Heart left ventricle (tissue), 16 donors: ENCODE results near the gene FER. TPM values are rescaled to one million over a fixed set of nuclear protein-coding genes. Genes with fewer than 3 reads are reported as not detected.

Experiments
- ATAC-seq, 4 donors: fragments of 200-7000 bp; cut with Tn5 transposase; one replicate each; pipeline ENCODE4 v1.9.1; 2020 to 2022; ENCODE audit warnings: moderate library complexity in 4 of 4, mild to moderate bottlenecking in 3 of 4, moderate number of reproducible peaks in 1 of 4
- DNase-seq, 5 donors: peaks; one replicate each; pipeline ENCODE4 v3.0.0-alpha.2; 2020
- H3K27ac ChIP-seq, 12 donors: fragments of 200-600 bp; sonication (generic) in 4 of 12; one replicate each; pipeline versions ENCODE4 v1.5.0 to v1.8.0; 2016 to 2022; ENCODE audit warnings: mild to moderate bottlenecking in 2 of 12
- H3K27me3 ChIP-seq, 9 donors: fragments of 200-600 bp; sonication (generic) in 2 of 9; one replicate each; pipeline versions ENCODE4 v1.5.1 to v1.8.0; 2016 to 2022; ENCODE audit warnings: mild to moderate bottlenecking in 3 of 9
- H3K36me3 ChIP-seq, 9 donors: fragments of 200-600 bp; sonication (generic) in 2 of 9; one replicate each; pipeline versions ENCODE4 v1.5.0 to v1.8.0; 2018 to 2022; ENCODE audit warnings: mild to moderate bottlenecking in 2 of 9
- H3K4me1 ChIP-seq, 12 donors: fragments of 200-600 bp; sonication (generic) in 4 of 12; one replicate each; pipeline versions ENCODE4 v1.5.0 to v1.8.0; 2016 to 2022; ENCODE audit warnings: mild to moderate bottlenecking in 3 of 12
- H3K4me3 ChIP-seq, 12 donors: fragments of 200-600 bp; sonication (generic) in 4 of 12; one replicate each; pipeline versions ENCODE4 v1.5.0 to v1.8.0; 2017 to 2022; ENCODE audit warnings: mild to moderate bottlenecking in 9 of 12, moderate library complexity in 4 of 12
- H3K9me3 ChIP-seq, 12 donors: fragments of 200-600 bp; sonication (generic) in 4 of 12; one replicate each; pipeline versions ENCODE4 v1.5.0 to v1.8.0; 2016 to 2022; ENCODE audit warnings: mild to moderate bottlenecking in 1 of 12
- CTCF ChIP-seq, 12 donors: fragments of 200-600 bp; sonication (generic) in 4 of 12; IDR thresholded peaks; one replicate each; pipeline versions ENCODE4 v1.5.0 to v1.8.0; 2018 to 2022; ENCODE audit warnings: antibody characterized with exemption in 12 of 12, mild to moderate bottlenecking in 5 of 12
- POLR2A ChIP-seq, 2 donors: fragments of 450-650 bp; IDR thresholded peaks; one replicate each; pipeline ENCODE4 v1.6.1; 2017; ENCODE audit warnings: antibody characterized with exemption in 2 of 2, mild to moderate bottlenecking in 2 of 2, moderate library complexity in 2 of 2
- WGBS, 4 donors: extraction: QIAGEN DNeasy Blood & Tissue Kit in 2 of 4; methylation state at CpG; one replicate each; pipeline versions ENCODE4 v1.1.5 to v1.1.7; 2013 to 2018; 5-methylcytosine and 5-hydroxymethylcytosine counted together
- intact Hi-C, 10 donors: fragments of 100-400 bp; cut with DNase I; formaldehyde crosslinking; loops; one replicate each; pipeline versions ENCODE4 v1.11.1 to v1.14.2; 2022
- polyA plus RNA-seq, 2 donors: library from polyadenylated mRNA; stranded (reverse); fragments of 200-250 nt; gene quantifications; one replicate each; pipeline ENCODE4 v1.2.3, GENCODE V29; 2013
- total RNA-seq, 9 donors: library from RNA; depleted of rRNA in 2 of 9; stranded (reverse); fragments of >200 nt in 2 of 9; fragmentation: NEBNext Ultra II Directional in 3 of 9; extraction: Animal tissue kit (Norgen Biotek cat#: 25700) in 3 of 9; gene quantifications; one replicate each; pipeline versions ENCODE4 v1.1.0 to v1.2.4, GENCODE V29; 2016 to 2023
- donor health status: ischemic (EF 13 %, LVEDD 7.1; RV severe dilation, severe dysfunction).
- donor health status: healthy with polysubstance abuse.
- donor health status: DM: no; HTN: yes; CAD: no.
- donor health status: DM: no; HTN: no; CAD: no.
- donor health status: ischemic (EF 25% LVEDD 6.9; RV normal size, moderate dysfunction).
- donor health status: ischemic (EF 25% LVEDD 5.7; RV mildly dilated, moderate dysfunction).
- donor health status: healthy.
- donor health status: DM: yes; HTN: yes; CAD: no.
- donor health status: ischemic (EF 35%, LVEDD 5.7; RV mildly dilated, moderate dysfunction).
- donor health status: nonischemic (EF 11% LVEDD 7.7; RV severe dilation, severe dysfunction).
- donor health status: DM: yes; HTN: yes; CAD: no.
- donor health status: PGD.
- donor health status: ischemic (EF 29% LVEDD 5.4; RV normal size, mild dysfunction).
- donor health status: nonischemic (EF 23%, LVEDD 6.1; RV moderate dilation, normal function).

FER gene
- total and polyA plus RNA-seq, 11 donors = 1.4 to 25.7 (median 13.1) TPM

GRCh38 chr5:108730617-108731340, 16.9 kb upstream of the FER start:
- no peaks in the 10 kb centered on the region for H3K9me3 ChIP-seq
- DNase-seq (no peak), ATAC-seq (no peak)
- no peaks in the 10 kb centered on the region for H3K36me3 ChIP-seq
- peaks cover 0 to 33% (median 5%) of the 10 kb centered on the region in 12 donors for H3K4me1 ChIP-seq
- WGBS, 4 donors = 78 to 87% (median 83%) methylated on average over 1 of the region's 1 CpG
- no peak overlapping the region for H3K27ac ChIP-seq
- TF ChIP-seq POLR2A (IDR thresholded peaks at IDR 0.05) = no peak
- no peaks in the 10 kb centered on the region for H3K27me3 ChIP-seq
- intact Hi-C loops = no loop called here
- no peak overlapping the region for H3K4me3 ChIP-seq

- Histone ChIP-seq H3K27me3 (no peaks in the 10 kb centered on the region), H3K4me3 (no peak overlapping the region), H3K27ac (no peak overlapping the region), H3K9me3 (no peaks in the 10 kb centered on the region), H3K4me1 (peaks cover 0 to 2% (median 0%) of the 10 kb centered on the region in 12 donors), H3K36me3 (no peaks in the 10 kb centered on the region)
- 50 to 62% (median 59%) methylated on average over 5 of the region's 5 CpGs for WGBS, 4 donors
- intact Hi-C loops = no loop called here
- DNase-seq (no peak), ATAC-seq (no peak)
- TF ChIP-seq CTCF (IDR thresholded peaks at IDR 0.05) = no peak
- no peak for TF ChIP-seq POLR2A (IDR thresholded peaks at IDR 0.05)
These were observed 11.9 kb upstream of the FER start for GRCh38 chr5:108735790-108736189.

- 89 to 92% (median 90%) methylated on average over 7 of the region's 7 CpGs for WGBS, 4 donors
- H3K4me3 ChIP-seq = no peak overlapping the region
These were observed 10.8 kb upstream of the FER start for GRCh38 chr5:108736855-108737254.

GRCh38 chr5:108739376-108739775, 8.3 kb upstream of the FER start:
- Histone ChIP-seq H3K4me3 (no peak overlapping the region), H3K27me3 (no peaks in the 10 kb centered on the region), H3K36me3 (no peaks in the 10 kb centered on the region), H3K9me3 (no peaks in the 10 kb centered on the region), H3K4me1 (no peaks in the 10 kb centered on the region), H3K27ac (no peak overlapping the region)
- DNase-seq (no peak), ATAC-seq (no peak)
- TF ChIP-seq POLR2A (IDR thresholded peaks at IDR 0.05) (no peak), CTCF (IDR thresholded peaks at IDR 0.05) (no peak)
- intact Hi-C loops = no loop called here
- WGBS, 4 donors = 89 to 93% (median 91%) methylated on average over 4 of the region's 4 CpGs

More at GRCh38 chr5:108736855-108737254, 10.8 kb upstream of the FER start:
- intact Hi-C loops = no loop called here
- Histone ChIP-seq H3K36me3 (no peaks in the 10 kb centered on the region), H3K27me3 (no peaks in the 10 kb centered on the region), H3K4me1 (no peaks in the 10 kb centered on the region), H3K27ac (no peak overlapping the region), H3K9me3 (no peaks in the 10 kb centered on the region)
- ATAC-seq (no peak), DNase-seq (no peak)
- TF ChIP-seq CTCF (IDR thresholded peaks at IDR 0.05) (no peak), POLR2A (IDR thresholded peaks at IDR 0.05) (no peak)
